Measurements from ENCODE around the gene SDHAF2. TPM values are rescaled to one million over a fixed set of nuclear protein-coding genes. Genes with fewer than 3 reads are reported as not detected.
A peak's percentile ranks its signal among the peaks of the same experiment; 100 is the strongest.

SDHAF2 gene
- total and polyA plus RNA-seq, 2 of the 13 experiments (the other 11 are each of a cell fraction or from before 2014, with no cell fraction given): 44.2 to 70.4 TPM

DNA sequence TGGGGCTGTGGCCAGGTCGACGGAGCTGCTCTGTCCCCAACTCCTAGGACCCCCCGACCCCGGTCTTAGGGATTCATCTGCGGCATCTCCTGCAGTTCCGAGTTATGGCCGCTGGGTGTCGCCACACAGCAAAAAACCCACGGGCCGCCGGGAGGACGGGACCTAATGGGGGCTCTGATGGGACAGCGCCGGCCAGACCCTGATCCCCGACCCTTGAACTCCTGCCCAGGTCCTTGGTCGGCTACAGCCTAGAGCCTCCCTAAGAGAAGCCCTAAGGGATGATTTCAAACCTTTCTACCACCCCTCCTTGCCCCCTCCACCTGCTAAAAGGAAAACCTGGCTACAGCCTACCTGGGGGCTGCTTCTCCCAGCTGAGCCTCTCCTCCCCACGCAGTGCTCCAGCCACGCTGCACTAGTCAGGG lies 47.8 kb downstream of the SDHAF2 start (continued):
- no peak for TF ChIP-seq MYC (CRISPR knock-in tag; IDR thresholded peaks at IDR 0.05; ENCODE audit: borderline replicate concordance)
- no peak for TF ChIP-seq ZNF549 (CRISPR knock-in tag; IDR thresholded peaks at IDR 0.05)
- TF ChIP-seq ZNF253 (CRISPR knock-in tag; IDR thresholded peaks at IDR 0.05; ENCODE audit: borderline replicate concordance): no peak
- TF ChIP-seq, protein P1, sequence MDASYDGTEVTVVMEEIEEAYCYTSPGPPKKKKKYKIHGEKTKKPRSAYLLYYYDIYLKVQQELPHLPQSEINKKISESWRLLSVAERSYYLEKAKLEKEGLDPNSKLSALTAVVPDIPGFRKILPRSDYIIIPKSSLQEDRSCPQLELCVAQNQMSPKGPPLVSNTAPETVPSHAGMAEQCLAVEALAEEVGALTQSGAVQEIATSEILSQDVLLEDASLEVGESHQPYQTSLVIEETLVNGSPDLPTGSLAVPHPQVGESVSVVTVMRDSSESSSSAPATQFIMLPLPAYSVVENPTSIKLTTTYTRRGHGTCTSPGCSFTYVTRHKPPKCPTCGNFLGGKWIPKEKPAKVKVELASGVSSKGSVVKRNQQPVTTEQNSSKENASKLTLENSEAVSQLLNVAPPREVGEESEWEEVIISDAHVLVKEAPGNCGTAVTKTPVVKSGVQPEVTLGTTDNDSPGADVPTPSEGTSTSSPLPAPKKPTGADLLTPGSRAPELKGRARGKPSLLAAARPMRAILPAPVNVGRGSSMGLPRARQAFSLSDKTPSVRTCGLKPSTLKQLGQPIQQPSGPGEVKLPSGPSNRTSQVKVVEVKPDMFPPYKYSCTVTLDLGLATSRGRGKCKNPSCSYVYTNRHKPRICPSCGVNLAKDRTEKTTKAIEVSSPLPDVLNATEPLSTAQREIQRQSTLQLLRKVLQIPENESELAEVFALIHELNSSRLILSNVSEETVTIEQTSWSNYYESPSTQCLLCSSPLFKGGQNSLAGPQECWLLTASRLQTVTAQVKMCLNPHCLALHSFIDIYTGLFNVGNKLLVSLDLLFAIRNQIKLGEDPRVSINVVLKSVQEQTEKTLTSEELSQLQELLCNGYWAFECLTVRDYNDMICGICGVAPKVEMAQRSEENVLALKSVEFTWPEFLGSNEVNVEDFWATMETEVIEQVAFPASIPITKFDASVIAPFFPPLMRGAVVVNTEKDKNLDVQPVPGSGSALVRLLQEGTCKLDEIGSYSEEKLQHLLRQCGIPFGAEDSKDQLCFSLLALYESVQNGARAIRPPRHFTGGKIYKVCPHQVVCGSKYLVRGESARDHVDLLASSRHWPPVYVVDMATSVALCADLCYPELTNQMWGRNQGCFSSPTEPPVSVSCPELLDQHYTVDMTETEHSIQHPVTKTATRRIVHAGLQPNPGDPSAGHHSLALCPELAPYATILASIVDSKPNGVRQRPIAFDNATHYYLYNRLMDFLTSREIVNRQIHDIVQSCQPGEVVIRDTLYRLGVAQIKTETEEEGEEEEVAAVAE (CRISPR knock-in tag; IDR thresholded peaks at IDR 0.05; ENCODE audit: borderline replicate concordance): no peak
- TF ChIP-seq FOXJ3 (CRISPR knock-in tag; IDR thresholded peaks at IDR 0.05; ENCODE audit: borderline replicate concordance): no peak
- TF ChIP-seq MTA1 (CRISPR knock-in tag; IDR thresholded peaks at IDR 0.05; ENCODE audit: borderline replicate concordance): 0 out of 2 replicates have a peak, but pooled peaks have one; percentile 31
- TF ChIP-seq TP53 (CRISPR knock-in tag; conservative IDR thresholded peaks at IDR 0.05): no peak
- TF ChIP-seq, protein P2, sequence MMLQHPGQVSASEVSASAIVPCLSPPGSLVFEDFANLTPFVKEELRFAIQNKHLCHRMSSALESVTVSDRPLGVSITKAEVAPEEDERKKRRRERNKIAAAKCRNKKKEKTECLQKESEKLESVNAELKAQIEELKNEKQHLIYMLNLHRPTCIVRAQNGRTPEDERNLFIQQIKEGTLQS (CRISPR knock-in tag; IDR thresholded peaks at IDR 0.05): no peak
- TF ChIP-seq ZNF3 (CRISPR knock-in tag; IDR thresholded peaks at IDR 0.05): no peak
- TF ChIP-seq SOX5 (CRISPR knock-in tag; IDR thresholded peaks at IDR 0.05; ENCODE audit: borderline replicate concordance): no peak
- TF ChIP-seq HNF4A (CRISPR knock-in tag; IDR thresholded peaks at IDR 0.05): 0 out of 2 replicates have a peak, but pooled peaks have one; percentile 12
- peak; percentile 91 for TF ChIP-seq STAG1 (CRISPR knock-in tag; IDR thresholded peaks at IDR 0.05)
- no peak for TF ChIP-seq MXD4 (CRISPR knock-in tag; IDR thresholded peaks at IDR 0.05)
- TF ChIP-seq PHF21A (CRISPR knock-in tag; IDR thresholded peaks at IDR 0.05): 0 out of 2 replicates have a peak, but pooled peaks have one; percentile 53
- no peak for TF ChIP-seq ZNF530 (CRISPR knock-in tag; IDR thresholded peaks at IDR 0.05; ENCODE audit: low read depth)
- TF ChIP-seq ZNF563 (CRISPR knock-in tag; IDR thresholded peaks at IDR 0.05): no peak
- TF ChIP-seq ZNF616 (CRISPR knock-in tag; IDR thresholded peaks at IDR 0.05; ENCODE audit: low read depth): no peak
- TF ChIP-seq, protein P3, sequence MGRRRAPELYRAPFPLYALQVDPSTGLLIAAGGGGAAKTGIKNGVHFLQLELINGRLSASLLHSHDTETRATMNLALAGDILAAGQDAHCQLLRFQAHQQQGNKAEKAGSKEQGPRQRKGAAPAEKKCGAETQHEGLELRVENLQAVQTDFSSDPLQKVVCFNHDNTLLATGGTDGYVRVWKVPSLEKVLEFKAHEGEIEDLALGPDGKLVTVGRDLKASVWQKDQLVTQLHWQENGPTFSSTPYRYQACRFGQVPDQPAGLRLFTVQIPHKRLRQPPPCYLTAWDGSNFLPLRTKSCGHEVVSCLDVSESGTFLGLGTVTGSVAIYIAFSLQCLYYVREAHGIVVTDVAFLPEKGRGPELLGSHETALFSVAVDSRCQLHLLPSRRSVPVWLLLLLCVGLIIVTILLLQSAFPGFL (CRISPR knock-in tag; IDR thresholded peaks at IDR 0.05): no peak
- TF ChIP-seq ZFP62 (CRISPR knock-in tag; IDR thresholded peaks at IDR 0.05): no peak
- no peak for TF ChIP-seq NKX3-1 (CRISPR knock-in tag; IDR thresholded peaks at IDR 0.05)
- TF ChIP-seq ZNF709 (CRISPR knock-in tag; IDR thresholded peaks at IDR 0.05): no peak
- TF ChIP-seq, protein P4, sequence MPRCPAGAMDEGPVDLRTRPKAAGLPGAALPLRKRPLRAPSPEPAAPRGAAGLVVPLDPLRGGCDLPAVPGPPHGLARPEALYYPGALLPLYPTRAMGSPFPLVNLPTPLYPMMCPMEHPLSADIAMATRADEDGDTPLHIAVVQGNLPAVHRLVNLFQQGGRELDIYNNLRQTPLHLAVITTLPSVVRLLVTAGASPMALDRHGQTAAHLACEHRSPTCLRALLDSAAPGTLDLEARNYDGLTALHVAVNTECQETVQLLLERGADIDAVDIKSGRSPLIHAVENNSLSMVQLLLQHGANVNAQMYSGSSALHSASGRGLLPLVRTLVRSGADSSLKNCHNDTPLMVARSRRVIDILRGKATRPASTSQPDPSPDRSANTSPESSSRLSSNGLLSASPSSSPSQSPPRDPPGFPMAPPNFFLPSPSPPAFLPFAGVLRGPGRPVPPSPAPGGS (CRISPR knock-in tag; IDR thresholded peaks at IDR 0.05): no peak
- TF ChIP-seq ZNF598 (CRISPR knock-in tag; IDR thresholded peaks at IDR 0.05; ENCODE audit: borderline replicate concordance): no peak
- no peak for TF ChIP-seq IRX3 (CRISPR knock-in tag; IDR thresholded peaks at IDR 0.05; ENCODE audit: borderline replicate concordance, low read depth)
- TF ChIP-seq ZNF878 (CRISPR knock-in tag; IDR thresholded peaks at IDR 0.05): no peak
